ENCODE measurements around the gene HYAL3.

DNA sequence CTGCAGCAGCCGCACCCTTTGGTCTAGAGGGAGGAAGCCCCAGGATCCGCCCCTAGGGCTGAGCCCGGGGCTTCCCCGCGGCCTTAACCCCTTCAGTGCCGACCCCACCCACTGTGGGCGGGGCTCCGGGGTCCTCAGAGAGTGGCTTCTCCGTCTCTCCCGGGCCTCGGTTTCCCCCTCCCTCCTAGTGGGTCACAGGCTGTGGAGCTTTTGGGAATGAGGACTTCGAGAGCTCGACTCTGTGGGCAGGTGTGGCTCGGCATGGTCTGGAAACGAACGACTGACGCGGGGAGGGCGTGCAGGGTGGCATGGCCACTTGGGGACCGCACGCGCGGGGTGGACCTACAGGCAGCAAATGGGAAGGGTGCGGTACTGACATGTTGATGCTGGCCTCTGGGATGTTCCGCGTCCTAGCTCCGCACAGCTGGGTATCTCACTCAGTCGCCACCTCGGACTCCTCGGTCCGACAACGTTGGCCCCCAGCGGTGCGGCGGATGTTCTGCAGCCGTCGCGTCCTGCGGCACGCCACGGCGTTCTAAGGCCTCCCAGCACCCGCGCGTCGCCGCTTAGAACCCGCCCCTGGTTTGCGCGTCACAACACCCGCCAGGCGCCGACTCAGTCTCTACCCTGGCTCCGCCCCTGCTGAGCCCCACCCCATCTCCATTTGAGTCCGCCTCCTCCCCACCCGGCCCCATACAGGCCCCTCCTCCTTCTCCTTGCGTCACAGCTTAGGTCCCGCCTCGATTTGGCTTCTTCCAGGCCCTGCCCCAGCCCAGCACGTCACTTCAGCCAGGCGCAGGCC is at the start of gene HYAL3, which contains the start of gene NAA80:
- TF ChIP-seq, protein P1, sequence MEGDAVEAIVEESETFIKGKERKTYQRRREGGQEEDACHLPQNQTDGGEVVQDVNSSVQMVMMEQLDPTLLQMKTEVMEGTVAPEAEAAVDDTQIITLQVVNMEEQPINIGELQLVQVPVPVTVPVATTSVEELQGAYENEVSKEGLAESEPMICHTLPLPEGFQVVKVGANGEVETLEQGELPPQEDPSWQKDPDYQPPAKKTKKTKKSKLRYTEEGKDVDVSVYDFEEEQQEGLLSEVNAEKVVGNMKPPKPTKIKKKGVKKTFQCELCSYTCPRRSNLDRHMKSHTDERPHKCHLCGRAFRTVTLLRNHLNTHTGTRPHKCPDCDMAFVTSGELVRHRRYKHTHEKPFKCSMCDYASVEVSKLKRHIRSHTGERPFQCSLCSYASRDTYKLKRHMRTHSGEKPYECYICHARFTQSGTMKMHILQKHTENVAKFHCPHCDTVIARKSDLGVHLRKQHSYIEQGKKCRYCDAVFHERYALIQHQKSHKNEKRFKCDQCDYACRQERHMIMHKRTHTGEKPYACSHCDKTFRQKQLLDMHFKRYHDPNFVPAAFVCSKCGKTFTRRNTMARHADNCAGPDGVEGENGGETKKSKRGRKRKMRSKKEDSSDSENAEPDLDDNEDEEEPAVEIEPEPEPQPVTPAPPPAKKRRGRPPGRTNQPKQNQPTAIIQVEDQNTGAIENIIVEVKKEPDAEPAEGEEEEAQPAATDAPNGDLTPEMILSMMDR (IDR thresholded peaks at IDR 0.05) = peak; percentile 13 to 89 (median 33)
- peak; percentile 81 to 97 for TF ChIP-seq EP300 (IDR thresholded peaks at IDR 0.05)

All from tibial nerve (tissue), 4 donors.